Peyer's patch (tissue), 4 donors: Measurements from ENCODE around the gene CUEDC2. TPM values are rescaled to one million over a fixed set of nuclear protein-coding genes. Genes with fewer than 3 reads are reported as not detected.

Experiments
- DNase-seq, 3 donors: peaks; one replicate each; pipeline ENCODE4 v3.0.0-alpha.2; 2017 to 2019
- H3K27ac ChIP-seq, 4 donors: fragments of 200-600 bp; sonication (generic); one replicate each; pipeline ENCODE4 v1.5.1; 2016 to 2019
- H3K27me3 ChIP-seq, 2 donors: fragments of 200-600 bp; sonication (generic); one replicate each; pipeline ENCODE4 v1.5.1; 2019
- H3K36me3 ChIP-seq, 3 donors: fragments of 200-600 bp; sonication (generic); one replicate each; pipeline ENCODE4 v1.5.1; 2016 to 2019
- H3K4me1 ChIP-seq, 4 donors: fragments of 200-600 bp; sonication (generic); one replicate each; pipeline ENCODE4 v1.5.1; 2016 to 2019
- H3K4me3 ChIP-seq, 4 donors: fragments of 200-600 bp; sonication (generic); 1 replicate in 3 of 4; 2 replicates in 1 of 4; pipeline ENCODE4 v1.5.1; 2016 to 2019; ENCODE audit warnings: mild to moderate bottlenecking in 1 of 4
- H3K9me3 ChIP-seq, 4 donors: fragments of 200-600 bp; sonication (generic); one replicate each; pipeline ENCODE4 v1.5.1; 2016 to 2019; ENCODE audit warnings: mild to moderate bottlenecking in 1 of 4
- CTCF ChIP-seq, 6 experiments: fragments of 450-650 bp in 4 of 6; fragments of 200-600 bp in 2 of 6; sonication (generic) in 1 of 6; IDR thresholded peaks; one replicate each; pipeline ENCODE4 v1.5.1; 2017 to 2019; ENCODE audit warnings: antibody characterized with exemption in 6 of 6, mild to moderate bottlenecking in 3 of 6, moderate library complexity in 1 of 6
- POLR2A ChIP-seq, 2 donors: fragments of 450-650 bp; IDR thresholded peaks; one replicate each; pipeline ENCODE4 v1.5.1; 2017; ENCODE audit warnings: antibody characterized with exemption in 2 of 2, mild to moderate bottlenecking in 2 of 2, moderate library complexity in 2 of 2
- total RNA-seq, 4 donors: library from RNA; depleted of rRNA; stranded (reverse); fragments of >200 nt; gene quantifications; one replicate each; pipeline ENCODE4 v1.1.0, GENCODE V29; 2016

CUEDC2 gene
- total RNA-seq, 4 donors from 2014 or later = 8.9 to 56.9 (median 29.3) TPM

- peaks cover 0 to 19% (median 10%) of the 10 kb centered on the region in 4 donors for H3K4me1 ChIP-seq
- H3K36me3 ChIP-seq = peaks cover 0 to 24% (median 0%) of the 10 kb centered on the region in 3 donors
- H3K27me3 ChIP-seq = no peaks in the 10 kb centered on the region
- TF ChIP-seq CTCF (IDR thresholded peaks at IDR 0.05) = no peak
- no peak for TF ChIP-seq POLR2A (IDR thresholded peaks at IDR 0.05)
- H3K9me3 ChIP-seq = no peaks in the 10 kb centered on the region
- no peak overlapping the region for H3K4me3 ChIP-seq
- DNase-seq = no peak
- peak overlapping the region in 1 of 4 donors; percentile 25 for H3K27ac ChIP-seq
These were observed 29.9 kb downstream of the CUEDC2 start for GRCh38 chr10:102402512-102402896.

GRCh38 chr10:102401735-102402511, 30.5 kb downstream of the CUEDC2 start:
- TF ChIP-seq CTCF (IDR thresholded peaks at IDR 0.05) (no peak), POLR2A (IDR thresholded peaks at IDR 0.05) (no peak)
- H3K4me3 ChIP-seq = no peak overlapping the region
- peak overlapping the region in 1 of 4 donors; percentile 25 for H3K27ac ChIP-seq
- H3K9me3 ChIP-seq = no peaks in the 10 kb centered on the region
- H3K36me3 ChIP-seq = peaks cover 0 to 24% (median 0%) of the 10 kb centered on the region in 3 donors
- DNase-seq = no peak
- no peaks in the 10 kb centered on the region for H3K27me3 ChIP-seq
- peaks cover 0 to 24% (median 13%) of the 10 kb centered on the region in 4 donors for H3K4me1 ChIP-seq

- Histone ChIP-seq H3K4me3 (no peak overlapping the region), H3K27me3 (no peaks in the 10 kb centered on the region), H3K9me3 (no peaks in the 10 kb centered on the region), H3K27ac (no peak overlapping the region), H3K4me1 (peaks cover 0 to 30% (median 18%) of the 10 kb centered on the region in 4 donors), H3K36me3 (peaks cover 0 to 24% (median 0%) of the 10 kb centered on the region in 3 donors)
- TF ChIP-seq CTCF (IDR thresholded peaks at IDR 0.05) = no peak
- TF ChIP-seq POLR2A (IDR thresholded peaks at IDR 0.05) = no peak
- DNase-seq = no peak
These were observed 31.1 kb downstream of the CUEDC2 start for GRCh38 chr10:102401342-102401654.

- TF ChIP-seq CTCF (IDR thresholded peaks at IDR 0.05) (no peak), POLR2A (IDR thresholded peaks at IDR 0.05) (no peak)
- Histone ChIP-seq H3K27ac (no peak overlapping the region), H3K27me3 (no peaks in the 10 kb centered on the region), H3K4me3 (no peak overlapping the region), H3K9me3 (no peaks in the 10 kb centered on the region), H3K36me3 (peaks cover 0 to 24% (median 0%) of the 10 kb centered on the region in 3 donors), H3K4me1 (peaks cover 0 to 35% (median 23%) of the 10 kb centered on the region in 4 donors)
- no peak for DNase-seq
These were observed 31.6 kb downstream of the CUEDC2 start for GRCh38 chr10:102400598-102401341.

GRCh38 chr10:102400076-102400475, 32.3 kb downstream of the CUEDC2 start:
- peaks cover 0 to 36% (median 24%) of the 10 kb centered on the region in 4 donors for H3K4me1 ChIP-seq
- H3K27me3 ChIP-seq = no peaks in the 10 kb centered on the region
- no peak for DNase-seq
- TF ChIP-seq POLR2A (IDR thresholded peaks at IDR 0.05) (no peak), CTCF (IDR thresholded peaks at IDR 0.05) (no peak)
- H3K27ac ChIP-seq = peak overlapping the region in 3 of 4 donors; percentile 86 to 90 (median 86)
- no peaks in the 10 kb centered on the region for H3K9me3 ChIP-seq
- H3K36me3 ChIP-seq = peaks cover 0 to 24% (median 0%) of the 10 kb centered on the region in 3 donors
- peak overlapping the region in 1 of 4 donors; percentile 61 for H3K4me3 ChIP-seq
